ENCODE measurements around the gene PDIA3.
A peak's percentile ranks its signal among the peaks of the same experiment; 100 is the strongest.
"Not testable (repeated sequence)": the region's sequence is repeated elsewhere in the genome, so short reads cannot be mapped to it uniquely, and the experiment has no call there.

The PDIA3 gene

DNA sequence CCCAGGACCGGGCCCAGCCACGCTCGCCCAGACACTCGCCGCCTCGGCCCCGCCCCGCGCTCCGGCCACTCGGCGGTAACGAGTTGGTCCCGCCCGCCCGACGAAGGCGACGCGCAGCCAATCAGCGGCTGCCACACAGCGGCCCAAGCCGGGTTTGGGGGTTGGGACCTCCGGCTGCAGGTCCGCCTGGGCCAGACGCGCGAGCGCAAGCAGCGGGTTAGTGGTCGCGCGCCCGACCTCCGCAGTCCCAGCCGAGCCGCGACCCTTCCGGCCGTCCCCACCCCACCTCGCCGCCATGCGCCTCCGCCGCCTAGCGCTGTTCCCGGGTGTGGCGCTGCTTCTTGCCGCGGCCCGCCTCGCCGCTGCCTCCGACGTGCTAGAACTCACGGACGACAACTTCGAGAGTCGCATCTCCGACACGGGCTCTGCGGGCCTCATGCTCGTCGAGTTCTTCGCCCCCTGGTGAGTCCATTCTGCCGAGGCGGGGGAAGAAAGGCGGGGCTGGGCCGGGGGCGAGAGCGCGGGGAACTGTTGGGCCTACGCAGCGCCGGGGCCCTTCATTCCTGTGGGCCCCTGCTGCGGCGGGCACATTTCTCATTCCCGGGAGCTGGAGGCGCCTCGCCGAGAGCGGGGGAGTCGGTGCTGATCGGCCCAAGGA, at the start of gene PDIA3:
Gene PDIA3, plus strand, starts transcription at position 194 of the 658 bp plus-strand sequence. Its CDS starts 102 bp downstream, at position 296.
- peak; percentile 95 for DNase-seq

DNA sequence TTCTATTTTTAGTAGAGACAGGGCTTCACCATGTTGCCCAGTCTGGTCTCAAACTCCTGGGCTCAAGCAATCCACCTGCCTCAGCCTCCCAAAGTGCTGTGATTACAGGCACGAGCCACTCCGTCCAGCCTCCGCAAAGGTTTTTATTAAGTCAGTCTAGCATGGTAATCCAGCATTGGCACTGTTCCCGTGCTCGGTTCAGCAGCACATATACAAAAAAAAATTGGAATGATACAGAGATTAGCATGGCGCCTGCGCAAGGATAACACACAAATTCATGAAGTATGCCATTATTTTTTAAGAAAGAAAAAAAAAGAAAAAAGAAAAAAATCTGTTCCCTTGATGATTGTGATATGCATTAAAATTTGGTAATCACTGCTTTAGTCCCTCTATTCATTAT, 44.1 kb upstream of the PDIA3 start:
- no peak for DNase-seq

DNA sequence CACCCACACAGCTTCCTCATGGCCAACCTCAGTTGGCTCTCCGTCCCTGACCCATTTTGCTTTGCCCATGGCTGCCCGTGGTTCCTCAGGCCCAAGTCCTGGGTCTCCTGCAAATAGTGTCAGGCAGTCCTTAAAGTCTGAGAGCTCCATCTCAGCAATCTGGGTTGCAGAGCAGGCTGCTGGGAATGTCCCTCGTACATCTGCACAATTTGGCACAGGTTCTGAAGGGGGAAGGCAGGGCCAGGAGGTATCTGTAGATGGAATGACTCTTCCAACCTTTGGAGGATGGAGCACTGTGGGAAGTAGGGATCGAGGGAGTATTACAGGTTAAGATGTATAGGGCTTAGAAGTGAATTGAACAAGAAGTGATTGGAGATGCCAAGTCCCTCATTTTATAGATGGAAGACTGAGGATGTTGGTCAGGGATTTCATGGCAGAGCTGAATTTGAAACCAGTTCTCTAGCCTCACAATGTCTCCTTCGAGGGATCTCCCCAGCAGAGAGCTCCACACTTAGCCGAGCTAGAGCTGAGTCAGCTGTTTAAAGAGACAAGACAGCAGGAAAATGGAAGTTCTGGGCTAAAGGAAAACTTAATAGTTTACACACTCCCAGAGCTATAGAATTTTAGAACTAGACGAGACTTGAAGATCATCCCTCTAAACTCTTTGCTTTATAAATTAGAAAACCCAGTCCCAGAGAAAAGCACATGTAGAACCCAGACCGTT, 43.4 kb upstream of the PDIA3 start:
- DNase-seq = no peak

DNA sequence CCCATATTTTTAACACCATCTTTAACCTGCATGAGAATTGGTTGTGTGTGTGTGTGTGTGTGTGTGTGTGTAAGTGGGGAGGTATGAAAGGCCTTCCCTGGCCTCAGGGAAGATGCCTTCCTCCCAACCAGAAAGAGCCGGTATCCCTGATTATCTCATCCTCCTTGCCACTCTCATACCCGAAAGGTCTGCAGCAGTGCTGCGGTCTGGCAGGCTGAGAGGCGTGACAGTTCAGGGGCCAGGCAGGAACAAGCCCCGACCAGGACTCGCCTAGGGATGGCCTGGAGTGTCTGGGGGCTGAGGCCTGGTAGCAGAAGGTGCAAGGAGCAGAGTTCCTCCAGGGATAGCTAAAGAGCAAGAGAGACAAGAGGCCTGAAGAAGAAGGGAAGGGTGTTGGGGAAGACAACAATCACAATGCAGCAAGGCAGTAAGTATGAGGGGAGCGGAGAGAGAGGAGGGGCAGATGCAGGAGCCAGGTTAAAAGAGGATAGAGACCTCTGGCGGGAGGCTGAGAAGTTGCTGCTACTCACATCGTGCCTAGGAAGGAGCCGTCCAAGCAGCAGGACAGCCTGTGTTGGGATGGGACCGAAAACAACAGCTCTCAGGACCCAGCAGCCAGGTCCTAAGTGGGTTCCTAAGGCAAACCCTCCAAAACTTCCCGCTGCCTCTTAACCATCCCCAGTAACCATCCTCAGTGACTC, 35.7 kb upstream of the PDIA3 start:
- DNase-seq = not testable (repeated sequence)

DNA sequence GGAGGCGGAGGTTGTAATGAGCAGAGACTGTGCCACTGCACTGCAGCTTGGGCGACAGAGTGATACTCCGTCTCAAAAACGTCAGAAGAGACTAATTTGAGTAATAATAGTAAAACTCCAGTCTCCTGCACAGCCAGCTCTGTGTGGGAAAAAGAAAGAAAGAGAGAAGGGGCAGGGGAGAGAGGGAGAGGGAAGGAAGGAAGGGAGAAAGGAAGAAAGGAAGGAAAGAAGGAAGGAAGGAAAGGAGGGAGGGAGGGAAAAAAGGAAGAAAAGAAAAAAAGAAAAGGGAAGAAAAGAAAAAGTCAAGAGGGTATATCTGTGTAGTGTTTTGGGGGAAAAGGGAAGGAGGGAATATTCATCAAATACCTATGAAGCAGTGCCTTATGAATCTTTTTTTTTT, 23.1 kb upstream of the PDIA3 start:
- no peak for DNase-seq

DNA sequence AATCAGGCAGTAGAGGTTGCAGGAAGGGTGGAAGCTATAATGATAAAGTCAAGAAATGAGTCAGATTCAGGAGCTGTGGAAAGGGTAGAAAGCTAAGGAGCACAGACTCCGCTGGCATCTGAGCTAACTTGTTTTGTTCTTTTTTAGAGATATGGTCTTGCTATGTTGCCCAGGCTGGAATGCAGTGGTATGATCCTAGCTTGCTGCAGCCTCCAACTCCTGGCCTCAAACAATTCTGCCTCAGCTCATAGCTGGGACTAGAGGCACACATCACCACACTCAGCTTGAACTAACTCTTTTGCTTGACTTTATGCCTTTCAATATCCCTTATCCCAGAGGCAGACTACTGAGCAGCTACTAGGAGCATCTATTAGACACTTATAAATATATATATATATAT, 19.9 kb upstream of the PDIA3 start:
- not testable (repeated sequence) for DNase-seq

DNA sequence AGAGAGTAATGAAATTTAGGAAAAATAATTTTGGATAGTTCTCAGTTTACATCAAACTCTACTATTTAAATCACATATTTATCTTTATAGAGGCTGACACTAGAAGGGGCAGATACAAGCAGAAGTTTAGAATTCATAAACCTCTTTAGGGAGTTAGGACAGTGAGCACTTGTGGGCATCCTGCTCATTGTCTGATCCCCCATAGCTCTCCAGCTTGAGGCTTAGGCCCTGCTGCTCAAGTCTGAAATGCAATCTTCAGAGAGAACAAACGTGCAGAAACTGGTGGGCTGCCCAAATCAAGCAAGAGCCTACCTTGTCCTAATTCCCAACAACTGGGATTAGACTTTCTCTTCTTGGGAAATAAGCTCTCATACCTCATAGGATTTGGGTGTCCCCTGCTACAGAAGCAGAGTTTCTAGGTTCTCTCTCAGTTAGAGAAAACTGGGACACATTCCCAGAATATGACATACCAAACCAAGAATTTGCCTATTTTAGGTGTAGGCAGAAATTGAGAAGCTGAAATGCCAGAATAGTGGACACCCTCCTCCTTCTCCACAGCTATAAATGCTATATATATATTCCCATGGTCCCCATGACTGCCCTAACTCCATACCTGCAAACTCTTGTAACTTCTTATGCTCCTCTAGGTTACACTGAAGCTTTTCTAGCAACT, 18.0 kb upstream of the PDIA3 start:
- DNase-seq = not testable (repeated sequence)

DNA sequence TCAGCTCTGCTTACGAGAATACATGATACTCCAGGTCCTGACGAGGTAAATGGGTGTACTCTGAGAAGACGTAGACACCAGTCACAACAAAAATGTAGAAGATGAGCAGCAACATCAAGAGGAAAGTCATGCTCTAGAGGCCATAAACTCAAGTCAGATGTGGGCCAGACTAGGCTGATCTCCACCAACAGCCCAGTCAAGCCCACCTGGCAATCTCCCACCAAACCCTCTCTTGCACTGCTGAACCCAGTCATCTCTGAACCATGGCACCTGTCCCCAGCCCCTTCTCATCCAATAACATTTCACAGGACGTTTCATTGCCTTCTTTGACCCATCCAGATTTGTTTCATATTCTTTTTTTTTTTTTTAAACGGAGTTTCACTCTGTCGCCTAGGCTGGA, 10.8 kb upstream of the PDIA3 start:
- no peak for DNase-seq

DNA sequence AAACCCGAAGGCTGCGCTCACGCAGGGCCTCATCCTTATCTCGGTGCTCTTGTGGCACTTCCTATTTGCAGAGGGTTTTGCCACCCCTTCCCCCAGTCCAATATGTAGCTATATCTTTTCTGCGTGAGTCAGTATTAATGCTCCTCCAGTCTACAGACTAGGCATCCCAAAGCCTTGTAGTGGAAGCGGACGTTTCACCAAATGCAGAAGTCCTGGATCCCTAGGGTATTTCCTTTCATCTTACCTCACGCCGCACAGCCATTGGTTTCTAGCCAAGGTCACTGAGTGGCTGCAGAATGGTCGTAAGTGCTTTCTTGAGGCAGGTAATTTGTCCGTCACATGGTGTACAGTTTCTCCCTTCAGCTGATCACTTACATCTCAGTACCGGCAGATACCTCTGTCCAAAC, 668 bp downstream of the PDIA3 start:
- peak; percentile 69 for DNase-seq

DNA sequence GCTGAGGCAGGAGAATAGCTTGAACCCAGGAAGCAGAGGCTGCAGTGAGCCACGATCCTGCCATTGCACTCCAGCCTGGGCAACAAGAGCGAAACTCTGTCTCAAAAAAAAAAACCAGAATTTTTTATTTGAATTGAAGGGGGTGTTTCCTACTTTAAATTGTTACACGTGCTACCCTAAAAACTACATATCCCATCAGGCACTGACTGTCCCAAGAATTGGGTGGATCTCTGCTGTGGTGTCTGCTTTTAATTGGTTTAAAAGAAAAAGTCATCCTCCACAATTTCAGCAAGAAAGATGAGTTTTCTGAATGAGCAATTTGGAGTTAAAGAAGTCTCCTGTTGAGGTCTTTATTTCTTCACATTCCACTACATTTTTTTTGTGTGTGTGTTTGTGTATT, 2.1 kb downstream of the PDIA3 start:
- peak; percentile 6 for DNase-seq

DNA sequence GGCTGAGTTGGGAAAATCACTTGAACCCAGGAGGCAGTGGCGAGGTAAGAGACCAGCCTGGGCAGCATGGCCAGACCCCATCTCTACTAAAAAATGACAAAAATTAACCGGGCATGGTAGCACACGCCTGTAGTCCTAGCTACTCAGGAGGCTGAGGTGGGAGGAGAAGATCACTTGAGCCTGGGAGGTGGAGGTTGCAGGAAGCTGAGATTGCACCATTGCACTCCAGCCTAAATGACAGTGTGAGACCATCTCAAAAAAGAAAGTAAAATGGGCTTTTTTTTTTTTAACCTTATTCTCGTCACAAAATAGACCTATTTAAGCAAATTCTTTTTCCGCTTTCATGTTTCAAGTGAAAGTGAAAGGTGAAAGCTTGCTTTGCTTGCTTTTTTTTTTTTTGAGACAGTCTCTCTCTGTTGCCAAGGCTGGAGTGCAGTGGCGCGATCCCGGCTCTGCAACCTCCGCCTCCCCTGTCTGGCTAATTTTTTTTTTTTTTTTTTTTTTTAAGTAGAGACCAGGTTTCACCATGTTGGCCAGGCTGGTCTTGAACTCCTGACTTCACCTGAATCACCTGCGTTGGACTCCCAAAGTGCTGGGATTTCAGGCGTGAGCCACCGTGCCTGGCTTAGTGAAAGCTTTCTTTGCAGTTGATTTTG, 3.6 kb downstream of the PDIA3 start:
- DNase-seq = peak; percentile 90

DNA sequence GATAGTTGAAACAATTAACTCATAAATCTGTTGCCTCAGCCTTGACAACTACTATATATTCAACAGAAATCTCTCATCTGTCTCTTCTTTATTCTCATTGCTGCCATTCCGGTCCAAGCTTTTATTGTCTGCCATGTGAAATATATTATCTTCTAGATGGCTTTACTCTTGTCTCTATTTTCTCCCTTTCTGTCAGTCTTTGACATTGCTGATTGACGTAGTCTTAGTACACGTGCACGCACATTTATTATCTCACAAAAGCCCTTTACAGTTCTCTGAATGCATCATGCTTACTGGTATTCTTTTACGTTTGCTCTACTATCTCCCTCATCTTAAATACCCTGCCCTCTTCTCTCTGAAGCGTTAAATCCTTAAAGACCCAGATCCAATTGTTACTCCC, 5.6 kb downstream of the PDIA3 start:
- no peak for DNase-seq

DNA sequence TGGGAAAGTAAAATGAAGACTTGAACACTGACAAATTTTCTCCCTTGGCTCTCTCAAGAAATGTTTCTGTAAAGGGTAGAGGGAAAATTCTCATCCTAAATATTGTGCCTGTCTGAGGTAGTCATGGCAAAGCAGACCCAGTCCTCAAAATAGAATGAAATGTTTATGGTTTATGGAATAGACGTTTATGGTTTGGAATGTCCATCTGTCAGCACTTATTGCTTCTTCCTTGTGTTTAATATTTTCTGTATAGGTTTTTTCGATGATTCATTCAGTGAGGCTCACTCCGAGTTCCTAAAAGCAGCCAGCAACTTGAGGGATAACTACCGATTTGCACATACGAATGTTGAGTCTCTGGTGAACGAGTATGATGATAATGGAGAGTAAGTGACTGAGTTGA, 16.6 kb downstream of the PDIA3 start:
- no peak for DNase-seq

DNA sequence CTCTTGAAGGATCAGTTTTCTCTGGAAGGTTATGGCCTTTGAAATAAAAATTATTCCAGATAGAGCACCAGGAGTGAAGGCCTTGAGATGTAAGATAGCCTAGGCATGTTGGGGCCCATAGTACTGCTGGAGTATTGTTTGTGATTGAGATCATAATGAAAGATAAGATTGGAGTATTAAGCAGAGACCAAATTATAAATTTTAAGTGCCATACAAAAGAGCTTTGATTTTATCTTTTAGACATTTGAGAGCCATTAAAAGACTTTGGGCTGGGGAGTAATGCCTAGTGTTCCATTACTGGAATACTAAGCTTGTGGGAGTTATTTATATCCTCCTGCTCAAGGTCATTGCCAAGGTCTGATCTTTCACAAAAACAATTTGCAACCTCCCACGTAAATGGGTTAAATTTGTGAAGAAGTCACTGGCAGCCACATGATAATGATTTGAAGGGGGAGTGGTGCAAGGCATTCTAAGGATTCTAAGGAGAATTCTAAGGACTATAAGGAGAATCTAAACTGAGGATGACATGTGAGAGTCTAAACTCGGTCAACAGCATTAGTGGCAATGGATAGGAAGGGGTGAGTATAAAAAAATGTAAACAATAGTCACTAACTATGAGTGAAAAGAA, 17.7 kb downstream of the PDIA3 start:
- DNase-seq = no peak

DNA sequence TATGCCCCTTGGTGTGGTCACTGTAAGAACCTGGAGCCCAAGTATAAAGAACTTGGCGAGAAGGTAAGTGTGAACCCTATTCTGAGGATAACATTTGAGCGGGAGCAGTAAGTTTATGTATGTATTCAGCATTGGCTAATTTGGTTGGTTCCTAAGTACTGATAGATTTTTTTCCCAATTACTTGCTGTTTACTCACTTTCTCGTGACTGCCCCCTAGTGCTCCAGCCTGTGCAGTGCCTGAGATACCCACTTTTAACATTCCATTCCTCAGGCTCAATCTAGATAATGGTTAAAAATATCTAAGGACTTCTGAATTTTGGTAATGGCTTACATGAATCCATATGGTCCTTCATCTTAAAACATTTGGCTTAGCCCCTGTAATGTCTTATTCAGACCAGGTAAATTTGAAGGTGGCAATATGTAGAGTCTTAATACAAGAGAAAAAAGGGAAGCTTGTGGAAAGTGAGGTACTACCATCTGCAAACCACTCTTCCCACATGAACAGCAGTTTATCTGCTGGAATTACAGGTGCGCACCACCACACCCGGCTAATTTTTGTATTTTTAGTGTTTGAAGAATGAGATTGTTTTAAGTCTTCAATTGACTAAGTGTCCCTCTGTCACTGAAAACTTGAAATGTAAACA, 23.5 kb downstream of the PDIA3 start:
- DNase-seq = peak; percentile 62

DNA sequence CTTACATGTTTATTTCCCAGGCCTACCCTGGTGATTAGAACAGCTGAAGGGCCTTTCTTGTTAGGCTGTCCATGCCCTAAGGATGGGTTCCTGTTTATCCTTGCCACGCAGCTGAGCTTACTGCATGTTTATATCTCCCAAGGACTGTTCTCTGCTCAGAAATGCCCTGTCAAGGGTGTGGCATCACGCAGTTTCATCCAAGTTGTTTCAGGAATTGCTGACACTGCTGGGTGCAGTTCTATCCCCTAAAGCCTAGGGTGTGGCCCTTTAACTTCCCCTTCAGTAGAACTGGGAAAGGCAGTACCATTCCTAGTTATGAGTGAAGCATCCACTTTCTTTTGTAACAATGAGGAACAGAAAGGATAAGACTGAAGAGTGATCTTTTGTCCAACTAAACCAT, 25.6 kb downstream of the PDIA3 start:
- DNase-seq = peak; percentile 79

DNA sequence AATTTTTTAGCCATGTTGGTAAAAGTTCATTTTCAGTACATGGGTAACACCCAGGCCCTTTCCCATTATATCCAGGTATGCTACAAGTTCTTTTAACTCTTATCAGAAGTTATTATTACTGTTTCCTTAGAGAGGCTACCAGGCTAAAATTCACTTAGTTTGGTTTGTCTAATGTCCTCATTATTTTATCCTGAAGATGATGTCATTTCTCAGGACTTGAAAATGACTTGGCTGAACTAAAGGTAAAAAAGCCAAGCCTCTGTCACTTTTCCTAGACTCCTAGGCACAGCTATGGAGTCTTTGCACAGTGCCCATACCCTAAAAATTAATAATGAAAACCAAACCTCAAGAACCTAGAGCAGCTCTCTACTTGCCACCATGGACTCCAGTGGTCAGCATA, 26.4 kb downstream of the PDIA3 start:
- DNase-seq = no peak

DNA sequence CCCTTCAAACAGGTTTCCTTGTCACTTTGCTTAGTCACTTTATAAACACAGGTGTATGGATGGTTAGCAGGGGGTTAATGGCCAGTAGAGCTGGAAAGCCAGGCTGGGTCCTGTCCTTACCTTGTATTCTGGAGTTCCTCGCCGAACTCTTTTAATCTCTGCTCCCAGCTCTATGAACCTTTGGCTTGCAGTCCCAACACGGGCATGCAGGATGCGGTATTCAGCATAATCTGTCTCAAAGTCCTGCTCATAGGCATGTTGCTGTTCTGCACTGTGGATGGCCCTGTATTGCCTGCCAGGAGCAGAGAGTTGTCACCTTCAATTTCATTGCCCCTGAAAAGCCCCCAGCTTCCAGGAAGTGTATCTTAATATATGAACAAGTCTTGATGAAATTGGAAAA, 27.8 kb downstream of the PDIA3 start:
- no peak for DNase-seq

DNA sequence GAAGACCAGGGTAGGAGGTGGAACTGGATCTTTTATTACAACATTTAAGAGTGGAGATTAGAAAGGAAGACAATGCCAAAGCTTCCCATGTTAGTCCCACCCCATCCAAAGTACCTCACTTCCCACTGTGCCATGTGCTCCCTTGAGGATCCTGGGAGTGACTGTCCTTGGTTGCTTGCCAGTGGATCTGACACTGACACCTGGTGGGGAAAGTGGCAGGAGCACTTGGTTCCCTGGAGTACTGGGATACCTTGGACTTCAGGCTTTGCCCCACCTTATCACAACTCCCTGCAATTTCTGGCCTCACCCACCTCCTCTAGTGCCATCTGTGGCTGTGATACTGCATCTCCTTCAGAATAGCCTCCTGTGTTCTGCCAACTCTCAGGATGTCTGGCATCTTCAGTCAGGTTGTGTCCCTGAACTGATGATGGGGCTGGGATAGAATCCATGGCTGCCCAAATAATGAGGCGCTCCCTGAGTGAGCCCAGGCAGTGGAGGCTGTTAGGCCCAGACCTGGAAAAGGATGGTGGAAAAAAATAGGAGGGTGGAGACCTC, 29.2 kb downstream of the PDIA3 start:
- DNase-seq = no peak

DNA sequence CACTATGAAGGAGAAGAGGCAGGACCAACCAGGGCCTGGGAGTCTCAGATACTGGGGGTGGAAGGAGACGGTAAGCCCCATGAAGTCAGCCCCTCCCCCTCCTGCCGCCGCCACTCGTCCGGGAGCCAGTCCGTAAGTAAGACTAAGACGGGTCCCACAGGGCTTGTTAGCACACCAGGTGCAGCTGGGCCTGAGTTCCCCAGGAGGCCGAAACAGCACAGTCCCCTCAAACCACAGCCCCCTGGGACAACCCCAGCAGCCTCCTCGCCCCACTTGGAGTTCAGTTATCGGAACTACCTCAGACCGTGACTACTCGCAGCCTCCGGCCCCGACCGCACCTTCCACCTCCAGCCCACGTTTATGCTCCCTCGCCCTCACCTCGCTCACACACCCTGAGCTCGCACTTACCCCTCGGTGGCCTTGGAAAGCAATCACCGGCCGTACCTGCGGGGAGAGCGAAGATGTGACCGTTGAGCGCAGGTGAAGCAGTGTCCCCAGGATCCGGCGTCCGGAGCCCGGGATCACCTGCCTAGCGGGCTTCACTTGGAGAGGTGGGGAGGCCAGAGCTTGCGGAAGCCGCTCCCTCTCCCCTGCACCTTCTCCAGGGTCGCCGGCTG, 30.0 kb downstream of the PDIA3 start:
- DNase-seq = no peak

DNA sequence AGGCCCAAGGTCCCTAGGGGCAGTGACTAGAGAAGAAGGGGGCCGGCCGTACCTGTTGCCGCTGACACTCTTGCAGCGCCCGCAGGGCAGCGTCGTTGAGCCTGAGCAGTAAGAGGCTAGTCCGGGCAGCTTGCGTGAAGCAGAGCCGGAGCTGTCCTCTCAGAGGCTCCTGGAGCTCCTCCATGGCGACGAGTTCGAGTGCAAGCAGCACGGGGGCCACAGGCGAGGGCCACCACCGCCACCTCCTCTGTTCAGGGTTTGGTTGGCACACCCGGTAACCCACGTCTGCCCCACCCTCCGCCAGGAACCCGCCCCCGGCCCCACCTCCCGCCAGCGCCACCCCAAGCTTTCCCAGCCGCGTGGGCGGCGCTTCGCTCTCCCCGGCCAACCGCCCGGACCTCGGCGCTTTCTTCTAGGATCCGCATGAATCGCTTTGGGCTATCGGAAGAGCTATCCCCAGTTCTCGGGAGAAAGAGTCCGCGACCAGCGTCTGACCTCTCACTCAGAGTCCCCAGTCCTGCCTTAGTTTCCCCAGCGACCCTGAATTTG, 30.6 kb downstream of the PDIA3 start, which contains the start of gene ELL3:
Gene ELL3, minus strand, starts transcription at position 249 of the 549 bp plus-strand sequence. Its CDS starts 65 bp downstream, at position 184.
- peak; percentile 82 for DNase-seq
